Stimulated activated naive CD4-positive, alpha-beta T cell (primary cell): Measurements from ENCODE around the gene TP53TG5.

ENCODE experiments used
- DNase-seq, 6 experiments: peaks; one replicate each; lab custom pipeline; 2025; lab: John Stamatoyannopoulos, UW

Gene TP53TG5

GRCh38 chr20:45405571-45406259 lies 27.6 kb upstream of the TP53TG5 start:
- DNase-seq, result no peak

- no peak for DNase-seq
Measured at GRCh38 chr20:45404438-45404837, 26.3 kb upstream of the TP53TG5 start.

GRCh38 chr20:45402946-45403345 lies 24.8 kb upstream of the TP53TG5 start:
- no peak for DNase-seq

- DNase-seq, result no peak
Measured at GRCh38 chr20:45400346-45401031, 22.4 kb upstream of the TP53TG5 start.

- DNase-seq, result no peak
Measured at GRCh38 chr20:45399018-45399417, 20.9 kb upstream of the TP53TG5 start.

GRCh38 chr20:45395114-45395415 lies 16.9 kb upstream of the TP53TG5 start:
- DNase-seq, result no peak

- no peak for DNase-seq
Measured at GRCh38 chr20:45394221-45395113, 16.3 kb upstream of the TP53TG5 start.

- DNase-seq, result no peak
Measured at GRCh38 chr20:45392733-45393132, 14.6 kb upstream of the TP53TG5 start.

- no peak for DNase-seq
Measured at GRCh38 chr20:45391559-45391958, 13.4 kb upstream of the TP53TG5 start.

- DNase-seq, result no peak
Measured at GRCh38 chr20:45390931-45391330, 12.8 kb upstream of the TP53TG5 start.

GRCh38 chr20:45387274-45387673 lies 9.1 kb upstream of the TP53TG5 start:
- no peak for DNase-seq

GRCh38 chr20:45377269-45377668 lies 856 bp downstream of the TP53TG5 start:
- DNase-seq, result no peak

GRCh38 chr20:45374966-45375365 lies 3.2 kb downstream of the TP53TG5 start:
- no peak for DNase-seq

- no peak for DNase-seq
Measured at GRCh38 chr20:45374101-45374467, 4.0 kb downstream of the TP53TG5 start.

GRCh38 chr20:45373353-45374100 lies 4.6 kb downstream of the TP53TG5 start:
- peak; percentile 77 to 91 (median 84) for DNase-seq

GRCh38 chr20:45372646-45373352 lies 5.3 kb downstream of the TP53TG5 start:
- DNase-seq, result no peak

- DNase-seq, result no peak
Measured at GRCh38 chr20:45372241-45372640, 5.9 kb downstream of the TP53TG5 start.

GRCh38 chr20:45370571-45371160 lies 7.5 kb downstream of the TP53TG5 start:
- no peak for DNase-seq

- DNase-seq, result peak in 4 of 6 experiments; percentile 5 to 58 (median 54)
Measured at GRCh38 chr20:45368221-45368980, 9.7 kb downstream of the TP53TG5 start.

- DNase-seq, result no peak
Measured at GRCh38 chr20:45367126-45367525, 11.0 kb downstream of the TP53TG5 start.
